CD4-positive, alpha-beta memory T cell (primary cell): ENCODE results near the gene UNC5CL. TPM values are rescaled to one million over a fixed set of nuclear protein-coding genes. Genes with fewer than 3 reads are reported as not detected.

ENCODE experiments used
- CTCF ChIA-PET: fragments of 350-600 bp; sonication (Branson Sonifier 250); formaldehyde crosslinking; loops from one replicate; lab custom pipeline; 2021; ENCODE audit warnings: inconsistent platforms; ENCODE audit not compliant: partially characterized antibody; lab: Charles Lee
- POLR2A ChIA-PET: fragments of 350-600 bp; sonication (Branson Sonifier 250); formaldehyde crosslinking; loops from one replicate; lab custom pipeline; 2021; ENCODE audit not compliant: partially characterized antibody; lab: Charles Lee
- DNase-seq, 5 donors: peaks; one replicate each; pipeline versions ENCODE4 v3.0.0 to v3.0.0-alpha.2; 2020 to 2022; ENCODE audit warnings: mixed read lengths in 1 of 5
- H3K27ac ChIP-seq: one replicate; pipeline ENCODE4 v1.7.0; 2013; ENCODE audit warnings: low read depth, low read length
- H3K27me3 ChIP-seq: 2 replicates; pipeline ENCODE4 v1.7.0; 2013; ENCODE audit warnings: mild to moderate bottlenecking, low read length, moderate library complexity; ENCODE audit not compliant: insufficient read depth
- H3K36me3 ChIP-seq: 2 replicates; pipeline ENCODE4 v1.7.0; 2013; ENCODE audit warnings: mild to moderate bottlenecking, low read length, moderate library complexity; ENCODE audit not compliant: insufficient read depth
- H3K4me1 ChIP-seq: 2 replicates; pipeline ENCODE4 v1.7.0; 2013; ENCODE audit warnings: mild to moderate bottlenecking, low read length, moderate library complexity; ENCODE audit not compliant: insufficient read depth
- H3K4me3 ChIP-seq, 2 donors: one replicate each; pipeline ENCODE4 v1.7.0; 2013; ENCODE audit warnings: low read length in 2 of 2, mild to moderate bottlenecking in 1 of 2
- H3K9me3 ChIP-seq, 2 donors: one replicate each; pipeline ENCODE4 v1.7.0; 2013; ENCODE audit warnings: low read length in 2 of 2, control low read depth in 1 of 2; ENCODE audit not compliant: control insufficient read depth in 1 of 2
- H3K27ac Mint-ChIP-seq, 7 donors: one replicate each; pipeline ENCODE4 v1.8.0; 2020 to 2021; ENCODE audit warnings: mixed read lengths in 7 of 7, mild to moderate bottlenecking in 6 of 7, inconsistent platforms in 3 of 7, moderate library complexity in 3 of 7
- H3K27me3 Mint-ChIP-seq, 2 donors: one replicate each; pipeline ENCODE4 v1.8.0; 2020 to 2021; ENCODE audit warnings: mixed read lengths in 2 of 2
- H3K36me3 Mint-ChIP-seq, 2 donors: one replicate each; pipeline ENCODE4 v1.8.0; 2020 to 2021; ENCODE audit warnings: mixed read lengths in 2 of 2, inconsistent platforms in 1 of 2, mild to moderate bottlenecking in 1 of 2
- H3K4me1 Mint-ChIP-seq, 4 donors: one replicate each; pipeline ENCODE4 v1.8.0; 2020 to 2021; ENCODE audit warnings: mixed read lengths in 4 of 4, mild to moderate bottlenecking in 1 of 4
- H3K4me3 Mint-ChIP-seq, 8 donors: one replicate each; pipeline ENCODE4 v1.8.0; 2020 to 2021; ENCODE audit warnings: mixed read lengths in 8 of 8, mild to moderate bottlenecking in 7 of 8, moderate library complexity in 6 of 8, inconsistent platforms in 3 of 8
- H3K9me3 Mint-ChIP-seq, 8 donors: one replicate each; pipeline ENCODE4 v1.8.0; 2020 to 2021; ENCODE audit warnings: mixed read lengths in 8 of 8, mild to moderate bottlenecking in 5 of 8, inconsistent platforms in 3 of 8, moderate library complexity in 1 of 8
- intact Hi-C: fragments of 100-400 bp; cut with micrococcal nuclease; formaldehyde crosslinking; loops from one replicate; pipeline ENCODE4 v1.15.1; 2023
- polyA plus RNA-seq, 2 donors: library from polyadenylated mRNA; unstranded; fragments of 300-500 nt; fragmentation: Illumina TruSeq; gene quantifications; one replicate each; pipeline ENCODE4 v1.2.3, GENCODE V29; 2021
- total RNA-seq, 2 experiments: library from RNA; stranded (reverse); gene quantifications; one replicate each; pipeline ENCODE4 v1.2.3, GENCODE V29; 2021

Gene UNC5CL
- total and polyA plus RNA-seq, 4 experiments from 2014 or later, result 0.13 to 6.4 (median 3.5) TPM

- H3K27me3 Mint-ChIP-seq, result no peaks in the 10 kb centered on the region
- H3K4me3 ChIP-seq, result peak overlapping the region in 1 of 2 donors; percentile 94
- peaks cover 0 to 5% (median 0%) of the 10 kb centered on the region in 8 donors for H3K9me3 Mint-ChIP-seq
- peaks cover 10% of the 10 kb centered on the region for H3K36me3 ChIP-seq
- peaks cover 47% of the 10 kb centered on the region for H3K4me1 ChIP-seq
- DNase-seq, result peak; percentile 78 to 85 (median 80)
- no peaks in the 10 kb centered on the region for H3K27me3 ChIP-seq
- peaks cover 0 to 39% of the 10 kb centered on the region in 2 donors for H3K36me3 Mint-ChIP-seq
- H3K27ac Mint-ChIP-seq, result peak overlapping the region; percentile 90 to 99 (median 98)
- peak overlapping the region; percentile 92 to 98 (median 96) for H3K4me3 Mint-ChIP-seq
- H3K4me1 Mint-ChIP-seq, result peaks cover 39 to 68% (median 50%) of the 10 kb centered on the region in 4 donors
- peak overlapping the region; percentile 97 for H3K27ac ChIP-seq
- intact Hi-C loops, result loop anchor here (2.0 to 5.0 kb wide), 5 partner anchors 45 to 1959 kb away; partner anchors contain the start of genes SAYSD1 and TFEB
- POLR2A ChIA-PET, result interaction anchor here (0.6 to 3.0 kb wide), 8 partner anchors 7 to 127 kb away, joined by 3 to 24 read pairs (median 5); partner anchors contain the start of genes TREML2 and UNC5CL
- H3K9me3 ChIP-seq, result no peaks in the 10 kb centered on the region
- CTCF ChIA-PET, result interaction anchor here (0.9 to 1.5 kb wide), 3 partner anchors 35 to 127 kb away, joined by 3 to 9 read pairs (median 3); partner anchors contain the start of gene TREML2
Observed at GRCh38 chr6:41073203-41073967, 34.4 kb upstream of the UNC5CL start.

GRCh38 chr6:41072836-41073202, 33.8 kb upstream of the UNC5CL start, which contains the start of gene NFYA:
Gene NFYA, plus strand, starts transcription at chr6:41072974. Its CDS starts 6,116 bp downstream, at chr6:41079090.
- peak within 1 kb of the TSS; percentile 92 to 98 (median 97) for H3K4me3 Mint-ChIP-seq

DNA sequence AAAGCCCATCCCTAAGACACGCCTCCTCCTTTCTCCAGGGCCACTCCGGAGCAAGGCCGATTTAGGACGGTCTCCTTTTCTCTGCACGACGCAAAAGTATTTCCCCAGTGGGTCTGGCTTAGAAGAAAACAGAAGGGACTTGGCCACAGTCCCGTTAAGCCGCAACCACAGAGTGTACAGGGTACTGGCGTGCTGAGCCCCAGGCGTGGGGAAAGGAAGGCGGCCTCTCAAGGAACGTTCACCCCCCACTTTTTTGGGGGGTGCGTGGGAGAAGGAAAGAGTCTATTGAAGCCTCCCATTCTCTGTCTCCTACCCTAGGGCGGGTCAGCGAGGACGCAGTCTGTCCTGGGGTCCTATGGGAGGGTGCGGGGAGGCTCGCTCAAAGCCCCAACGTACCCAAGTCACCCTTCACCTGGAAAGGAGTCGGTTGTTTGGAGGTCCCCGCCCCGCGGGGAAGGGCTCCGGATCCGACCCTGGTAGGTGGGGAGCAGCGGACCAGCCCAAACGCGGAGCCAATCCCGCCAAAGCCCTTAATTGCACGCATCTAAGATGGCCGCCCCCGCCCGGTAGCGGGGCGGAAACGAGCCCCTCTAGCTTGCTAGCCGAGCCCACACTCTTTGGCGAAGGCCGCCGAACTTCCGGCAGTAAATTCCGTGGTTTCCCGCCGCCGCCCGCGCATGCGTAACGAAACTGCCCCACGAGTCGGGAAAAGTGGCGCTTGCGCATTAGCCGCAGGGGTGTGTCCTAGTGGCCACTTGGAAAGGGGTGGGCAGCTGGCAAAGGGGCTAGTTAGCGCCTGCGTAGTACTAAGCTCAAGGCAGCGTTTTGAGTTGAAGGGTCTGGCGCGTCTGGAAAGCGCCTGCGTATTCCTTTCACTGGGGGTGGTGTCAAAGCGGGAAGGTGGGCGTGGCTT, 33.2 kb upstream of the UNC5CL start, which contains the start of gene OARD1:
Gene OARD1 (minus strand): TSS at position 434 of the 913 bp plus-strand sequence. CDS start 722 bp downstream, outside the sequence.
- ChIA-PET CTCF (interaction anchor here (0.8 to 1.5 kb wide), 6 partner anchors 9 to 129 kb away, joined by 3 to 9 read pairs (median 3); partner anchors contain the start of gene TREML2), POLR2A (interaction anchor here (0.6 to 3.0 kb wide), 9 partner anchors 8 to 128 kb away, joined by 3 to 24 read pairs (median 5); partner anchors contain the start of genes TREML2 and UNC5CL)
- H3K4me3 ChIP-seq, result peak within 1 kb of the TSS; percentile 59 to 94
- H3K27me3 Mint-ChIP-seq, result no peaks in the 10 kb centered on the region
- peaks cover 0 to 5% (median 0%) of the 10 kb centered on the region in 8 donors for H3K9me3 Mint-ChIP-seq
- peaks cover 15% of the 10 kb centered on the region for H3K36me3 ChIP-seq
- H3K4me3 Mint-ChIP-seq, result peak within 1 kb of the TSS; percentile 91 to 98 (median 97)
- H3K27me3 ChIP-seq, result no peaks in the 10 kb centered on the region
- peak within 1 kb of the TSS; percentile 90 to 99 (median 97) for H3K27ac Mint-ChIP-seq
- peaks cover 47% of the 10 kb centered on the region for H3K4me1 ChIP-seq
- H3K36me3 Mint-ChIP-seq, result peaks cover 9 to 48% of the 10 kb centered on the region in 2 donors
- peak within 1 kb of the TSS; percentile 97 for H3K27ac ChIP-seq
- intact Hi-C loops, result loop anchor here (1.0 to 5.0 kb wide), 7 partner anchors 43 to 1957 kb away; partner anchors contain the start of genes SAYSD1 and TFEB
- no peaks in the 10 kb centered on the region for H3K9me3 ChIP-seq
- DNase-seq, result peak; percentile 100
- H3K4me1 Mint-ChIP-seq, result peaks cover 34 to 60% (median 46%) of the 10 kb centered on the region in 4 donors

More at GRCh38 chr6:41072836-41073202, 33.8 kb upstream of the UNC5CL start, which contains the start of gene NFYA:
- H3K9me3 Mint-ChIP-seq, result peaks cover 0 to 5% (median 0%) of the 10 kb centered on the region in 8 donors
- H3K4me1 Mint-ChIP-seq, result peaks cover 37 to 64% (median 48%) of the 10 kb centered on the region in 4 donors
- ChIA-PET POLR2A (interaction anchor here (0.6 to 3.0 kb wide), 9 partner anchors 8 to 128 kb away, joined by 3 to 24 read pairs (median 5); partner anchors contain the start of genes TREML2 and UNC5CL), CTCF (interaction anchor here (0.8 to 1.5 kb wide), 5 partner anchors 10 to 128 kb away, joined by 3 to 9 read pairs (median 3); partner anchors contain the start of gene TREML2)
- peak within 1 kb of the TSS; percentile 90 to 99 (median 98) for H3K27ac Mint-ChIP-seq
- H3K27me3 Mint-ChIP-seq, result no peaks in the 10 kb centered on the region
- peaks cover 47% of the 10 kb centered on the region for H3K4me1 ChIP-seq
- H3K27me3 ChIP-seq, result no peaks in the 10 kb centered on the region
- H3K9me3 ChIP-seq, result no peaks in the 10 kb centered on the region
- peaks cover 5 to 42% of the 10 kb centered on the region in 2 donors for H3K36me3 Mint-ChIP-seq
- DNase-seq, result no peak
- H3K27ac ChIP-seq, result peak within 1 kb of the TSS; percentile 97
- H3K36me3 ChIP-seq, result peaks cover 10% of the 10 kb centered on the region
- H3K4me3 ChIP-seq, result peak within 1 kb of the TSS; percentile 59 to 94
- intact Hi-C loops, result loop anchor here (1.0 to 5.0 kb wide), 7 partner anchors 44 to 1958 kb away; partner anchors contain the start of genes SAYSD1 and TFEB

GRCh38 chr6:41071501-41071922, 32.5 kb upstream of the UNC5CL start:
- H3K27ac Mint-ChIP-seq, result peak overlapping the region; percentile 90 to 99 (median 97)
- DNase-seq, result no peak
- peak overlapping the region; percentile 59 to 94 for H3K4me3 ChIP-seq
- H3K9me3 Mint-ChIP-seq, result peaks cover 0 to 5% (median 0%) of the 10 kb centered on the region in 8 donors
- ChIA-PET CTCF (interaction anchor here (0.5 to 1.3 kb wide), 3 partner anchors 32 to 74 kb away, joined by 3 to 9 read pairs (median 3); no protein-coding TSS in a partner anchor), POLR2A (interaction anchor here (0.9 to 3.0 kb wide), 4 partner anchors 16 to 227 kb away, joined by 3 to 24 read pairs (median 6); no protein-coding TSS in a partner anchor)
- no peaks in the 10 kb centered on the region for H3K9me3 ChIP-seq
- H3K36me3 ChIP-seq, result peaks cover 17% of the 10 kb centered on the region
- H3K4me1 ChIP-seq, result peaks cover 42% of the 10 kb centered on the region
- H3K27me3 ChIP-seq, result no peaks in the 10 kb centered on the region
- peaks cover 35 to 62% (median 49%) of the 10 kb centered on the region in 4 donors for H3K4me1 Mint-ChIP-seq
- peak overlapping the region; percentile 91 to 98 (median 96) for H3K4me3 Mint-ChIP-seq
- H3K27ac ChIP-seq, result peak overlapping the region; percentile 97
- H3K36me3 Mint-ChIP-seq, result peaks cover 16 to 55% of the 10 kb centered on the region in 2 donors
- H3K27me3 Mint-ChIP-seq, result no peaks in the 10 kb centered on the region
- intact Hi-C loops, result loop anchor here (5.0 kb wide), 1 partner anchor 491 kb away; no protein-coding TSS in a partner anchor

DNA sequence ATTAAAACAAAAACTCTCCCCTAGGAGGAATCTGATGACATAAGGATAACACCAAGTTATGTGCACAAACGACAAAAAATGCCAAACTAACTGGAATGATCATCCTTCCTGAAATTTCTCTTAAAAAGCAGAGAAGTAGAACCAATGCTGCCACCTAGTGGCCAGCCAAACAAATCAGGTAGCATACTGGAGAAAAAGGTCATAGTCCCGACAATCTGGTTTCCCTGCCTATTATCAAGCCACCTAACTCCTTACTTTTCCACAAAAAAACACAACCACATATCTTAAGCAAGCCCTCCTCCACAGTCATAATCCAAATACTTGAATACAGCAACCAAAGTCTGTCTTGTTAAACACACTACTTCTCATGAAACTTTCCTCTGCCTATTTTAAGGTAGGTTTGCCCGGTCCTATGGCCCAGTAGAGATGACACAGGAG, 27.9 kb upstream of the UNC5CL start:
- H3K36me3 ChIP-seq, result peaks cover 32% of the 10 kb centered on the region
- Mint-ChIP-seq H3K4me3 (peak overlapping the region in 1 of 8 donors; percentile 26), H3K9me3 (no peaks in the 10 kb centered on the region), H3K36me3 (peaks cover 45 to 69% of the 10 kb centered on the region in 2 donors), H3K4me1 (peaks cover 15 to 25% (median 23%) of the 10 kb centered on the region in 4 donors), H3K27ac (peak overlapping the region; percentile 15 to 82 (median 70)), H3K27me3 (no peaks in the 10 kb centered on the region)
- intact Hi-C loops, result loop anchor here (1.0 kb wide), 1 partner anchor 61 kb away; no protein-coding TSS in a partner anchor
- no peak overlapping the region for H3K4me3 ChIP-seq
- CTCF ChIA-PET, result interaction anchor here (0.9 to 4.5 kb wide), 7 partner anchors 8 to 62 kb away, joined by 3 to 22 read pairs (median 5); partner anchors contain the start of gene UNC5CL
- POLR2A ChIA-PET, result no interaction called here
- H3K27me3 ChIP-seq, result no peaks in the 10 kb centered on the region
- no peaks in the 10 kb centered on the region for H3K9me3 ChIP-seq
- H3K4me1 ChIP-seq, result peaks cover 15% of the 10 kb centered on the region
- H3K27ac ChIP-seq, result no peak overlapping the region
- peak; percentile 43 to 62 (median 54) for DNase-seq
